ENCODE data around the gene TCF4.

TCF4 gene

DNA sequence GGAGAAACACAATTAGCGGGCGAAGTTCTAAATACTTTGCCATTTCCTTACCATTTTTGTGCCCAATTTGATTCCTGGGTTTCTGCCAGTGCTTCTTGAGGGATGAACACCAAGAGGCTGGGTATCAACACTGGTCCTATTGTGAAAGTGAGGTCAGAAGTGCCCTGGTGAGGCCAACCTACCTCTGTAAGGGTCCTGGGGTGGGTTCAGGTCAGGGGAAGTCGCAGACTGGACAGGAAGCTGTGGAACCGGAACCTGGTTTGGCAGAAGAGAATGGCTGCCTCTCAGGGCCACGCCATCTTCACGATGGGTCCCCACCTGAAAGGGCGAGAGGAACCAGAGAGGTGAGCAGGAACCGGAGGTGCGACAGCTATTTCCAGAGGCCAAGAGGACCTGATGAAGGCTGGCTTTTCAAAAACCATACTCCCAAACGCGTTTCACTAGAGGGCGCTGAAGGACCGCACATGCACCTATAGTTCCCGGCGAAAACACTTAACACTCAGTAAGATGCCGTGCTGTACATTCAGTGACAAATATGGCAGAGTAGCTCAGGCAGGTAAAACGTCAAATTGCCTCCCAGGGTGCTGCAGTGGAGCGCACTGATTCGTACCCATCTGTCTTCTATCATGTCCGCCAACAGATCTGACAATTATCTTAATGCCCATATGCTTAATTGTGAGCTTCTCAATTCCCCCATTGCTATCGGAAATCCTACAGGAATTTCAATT is 353.5 kb downstream of the TCF4 start:
- peak; percentile 57 for DNase-seq (ENCODE audit: low read depth)

DNA sequence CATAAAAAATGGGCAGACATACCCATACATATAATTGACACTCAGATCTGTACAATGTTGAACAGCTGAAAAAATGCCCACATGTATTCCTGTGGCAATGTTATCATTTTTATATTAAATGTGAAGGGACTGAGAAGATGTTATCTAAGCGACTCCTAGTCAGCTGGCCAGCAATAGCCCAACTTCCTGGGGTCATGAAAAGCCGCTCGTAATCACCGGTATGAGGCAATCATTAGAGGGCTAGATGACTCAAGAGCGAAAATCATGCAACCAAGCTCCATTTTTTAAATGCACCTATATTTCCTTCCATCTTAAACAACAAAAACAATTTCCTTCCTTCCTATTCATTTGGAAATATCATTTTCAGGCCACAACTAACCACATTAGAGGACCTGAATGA is 354.1 kb downstream of the TCF4 start:
- DNase-seq (ENCODE audit: low read depth) = no peak

DNA sequence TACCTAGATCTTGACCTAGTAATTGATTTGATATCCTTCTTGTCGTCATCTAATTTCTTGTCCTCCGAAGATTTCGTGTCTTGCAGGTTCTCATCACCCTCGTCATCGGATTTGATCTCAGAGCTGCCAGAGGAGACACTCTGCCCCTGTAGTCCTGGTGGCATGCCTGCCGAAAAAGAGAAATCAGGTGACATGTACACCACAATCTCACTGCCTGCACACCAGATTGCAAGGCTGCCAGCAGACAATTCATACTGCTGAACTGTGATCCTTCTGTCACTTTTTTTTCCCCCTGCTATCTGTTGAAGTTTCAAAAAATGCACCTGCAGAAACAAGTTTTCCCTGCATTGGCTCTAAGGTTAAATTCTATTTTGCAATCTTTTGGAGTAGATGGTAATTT is 355.5 kb downstream of the TCF4 start:
- no peak for DNase-seq (ENCODE audit: low read depth)

DNA sequence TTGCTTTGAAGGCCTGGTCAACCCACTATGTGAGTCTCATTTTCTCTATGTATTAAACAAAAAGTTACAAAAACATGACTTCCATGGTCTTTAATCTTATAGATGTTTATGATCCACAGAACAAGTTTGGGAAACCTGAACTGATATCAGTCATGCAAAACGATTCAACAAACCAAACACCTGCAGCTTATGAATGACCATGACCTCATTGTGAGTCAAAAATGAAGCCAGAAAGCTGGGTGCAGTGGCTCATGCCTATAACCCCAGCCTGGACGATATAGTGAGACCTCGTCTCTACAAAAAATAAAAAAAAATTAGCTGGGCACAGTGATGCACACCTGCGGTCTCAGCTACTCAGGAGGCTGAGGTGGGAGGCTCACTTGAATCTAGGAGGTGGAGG is 358.3 kb downstream of the TCF4 start:
- DNase-seq (ENCODE audit: low read depth) = no peak

DNA sequence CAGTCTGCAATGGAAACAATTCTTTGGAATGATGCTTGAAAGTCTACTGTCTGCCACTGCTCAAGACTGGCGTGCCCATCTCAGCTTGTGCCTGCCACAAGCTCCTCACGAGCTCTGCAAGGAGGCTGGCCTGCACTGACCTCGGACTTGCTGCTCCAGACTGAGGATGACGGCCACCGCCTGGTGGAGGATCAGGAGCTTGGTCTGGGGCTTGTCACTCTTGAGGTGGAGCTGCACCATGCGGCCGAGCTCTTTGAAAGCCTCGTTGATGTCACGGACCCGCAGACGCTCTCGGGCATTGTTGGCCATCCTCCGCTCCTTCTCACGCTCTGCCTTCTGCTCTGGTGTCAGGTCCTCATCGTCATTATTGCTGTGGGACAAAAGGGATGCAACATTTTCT is 359.3 kb downstream of the TCF4 start:
- DNase-seq (ENCODE audit: low read depth) = no peak

DNA sequence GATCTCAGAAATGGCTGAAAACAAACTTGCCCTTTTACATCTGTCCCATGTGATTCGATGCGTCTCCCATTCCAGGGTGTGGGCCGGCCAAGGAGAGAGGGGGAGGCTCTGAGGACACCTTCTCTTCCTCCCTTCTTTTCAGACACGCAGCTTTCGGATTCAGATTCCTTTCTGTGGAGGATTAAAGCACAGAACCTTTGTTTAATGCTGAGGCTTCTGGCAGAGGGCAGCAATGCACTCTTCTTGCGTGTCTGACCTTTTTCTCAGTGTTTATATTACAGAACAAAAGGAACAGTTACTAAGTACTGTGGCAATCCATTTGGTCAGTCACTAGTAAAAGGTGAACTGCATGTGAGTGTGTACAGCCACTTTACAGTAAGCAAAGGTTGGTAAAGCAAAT is 359.8 kb downstream of the TCF4 start:
- DNase-seq (ENCODE audit: low read depth) = no peak

DNA sequence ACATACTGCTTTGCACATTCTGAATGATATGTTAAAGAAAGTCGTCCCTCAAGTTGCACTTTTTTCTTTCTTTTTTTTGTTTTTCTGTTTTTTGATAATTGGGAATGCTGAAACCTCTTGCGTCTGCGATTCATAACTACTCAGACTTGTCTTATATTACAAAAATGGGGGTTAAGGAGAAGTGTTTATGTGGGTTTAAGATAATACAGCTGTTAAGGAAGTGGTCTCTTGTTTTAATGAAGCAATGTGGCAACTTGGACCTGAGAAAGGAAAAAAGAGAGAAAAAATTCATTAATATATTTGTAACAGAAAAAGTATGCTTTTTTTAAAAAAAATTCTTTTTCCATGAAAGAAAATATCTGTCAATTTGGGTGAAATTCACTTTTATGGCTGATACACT is 360.2 kb downstream of the TCF4 start:
- no peak for DNase-seq (ENCODE audit: low read depth)

DNA sequence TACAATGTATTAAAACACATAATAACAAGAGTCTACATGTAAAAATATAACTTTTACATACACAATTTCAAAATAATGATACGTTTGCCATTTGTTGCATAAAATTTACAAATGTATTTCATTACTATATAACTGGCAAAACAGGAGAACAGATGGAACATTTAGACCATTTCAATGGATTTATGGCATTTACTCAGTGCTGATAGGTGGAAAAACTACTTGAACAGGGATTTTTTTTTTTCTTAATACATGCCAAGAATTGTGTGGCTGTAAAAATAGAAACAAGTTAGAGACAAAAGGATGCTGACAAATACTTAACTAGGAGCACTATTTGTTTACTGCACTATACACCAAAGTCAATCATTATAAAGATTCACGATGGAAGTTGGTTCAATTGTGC is 361.9 kb downstream of the TCF4 start:
- no peak for DNase-seq (ENCODE audit: low read depth)

DNA sequence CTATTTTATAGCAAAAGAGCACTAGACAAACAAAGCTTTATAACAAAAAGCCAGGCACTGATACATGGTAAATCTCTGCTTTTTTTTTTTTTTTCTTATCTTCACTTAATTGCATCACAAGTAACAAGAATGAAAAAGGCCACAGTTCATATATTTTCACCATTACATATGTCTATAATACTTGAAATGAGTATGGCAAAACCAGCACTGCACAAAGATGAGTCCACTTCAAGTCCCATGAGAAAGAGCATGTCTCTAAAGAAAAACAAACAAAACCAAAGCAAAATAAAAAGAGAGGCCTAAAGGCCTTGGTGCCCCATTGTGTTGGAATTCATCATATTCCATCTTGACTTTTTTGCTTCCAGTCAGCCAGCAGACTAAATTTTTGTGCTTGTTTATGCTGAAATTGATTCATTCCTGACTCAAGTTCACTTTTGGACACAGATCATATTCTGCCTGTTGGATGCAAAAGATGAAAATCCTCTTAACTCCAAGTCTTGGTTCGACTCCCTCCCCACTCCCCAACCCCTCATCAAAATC is 363.8 kb downstream of the TCF4 start:
- no peak for DNase-seq (ENCODE audit: low read depth)

DNA sequence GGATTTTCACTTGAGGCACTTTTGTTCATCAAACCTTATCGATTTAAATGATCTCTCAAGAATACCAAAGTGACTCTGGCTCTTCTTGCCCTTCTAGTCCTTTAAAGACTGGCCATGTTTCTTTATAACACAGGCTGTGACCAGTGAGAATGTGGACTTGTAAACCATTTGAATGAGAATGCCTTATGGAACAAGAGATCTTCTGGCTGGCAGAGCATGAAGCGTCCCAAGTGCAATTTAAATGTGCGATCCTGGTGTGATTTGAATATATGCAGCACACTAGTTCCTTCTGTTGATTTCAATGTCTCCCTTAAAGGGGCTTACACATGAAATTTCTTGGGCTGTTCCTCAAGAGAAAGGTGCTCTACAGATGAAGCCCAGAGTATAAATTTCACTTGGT is 366.4 kb downstream of the TCF4 start:
- DNase-seq (ENCODE audit: low read depth) = no peak

DNA sequence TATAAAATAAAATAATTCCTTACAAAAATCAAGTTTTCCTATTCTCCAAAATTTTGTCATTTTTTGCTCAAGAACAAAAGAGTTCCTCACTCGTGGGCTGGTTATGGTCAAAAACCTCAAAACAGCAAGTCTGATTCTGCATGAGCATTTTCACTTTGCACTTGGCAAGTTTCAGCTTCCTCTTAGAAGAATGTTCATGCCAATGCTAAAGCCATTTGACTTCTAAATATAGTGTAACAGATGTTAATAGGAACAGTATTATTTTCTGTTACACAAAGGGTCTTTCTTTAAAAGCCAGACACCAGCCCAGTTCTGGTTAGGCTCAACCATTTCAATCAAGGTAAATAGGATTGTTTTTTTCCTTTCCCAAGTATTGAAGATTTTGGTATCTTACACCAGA is 367.5 kb downstream of the TCF4 start:
- no peak for DNase-seq (ENCODE audit: low read depth)

DNA sequence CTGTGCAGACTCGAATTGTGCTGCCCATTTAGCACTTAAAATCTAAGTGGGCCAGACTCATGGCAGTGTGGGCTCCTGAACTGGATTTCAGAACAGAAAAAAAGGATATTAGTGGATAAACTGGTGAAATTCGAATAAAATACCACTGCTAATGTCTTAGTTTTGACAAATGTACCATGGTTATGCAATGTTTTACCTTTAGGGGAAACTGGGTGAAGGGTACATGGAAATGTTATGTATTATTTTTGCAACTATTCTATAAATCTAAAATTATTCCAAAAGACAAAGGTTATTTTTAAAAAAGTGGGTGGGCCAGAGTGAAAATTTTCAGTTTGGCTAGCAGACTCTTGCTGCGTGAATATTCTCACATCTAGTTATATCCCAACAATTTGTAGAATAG is 368.2 kb downstream of the TCF4 start:
- no peak for DNase-seq (ENCODE audit: low read depth)

DNA sequence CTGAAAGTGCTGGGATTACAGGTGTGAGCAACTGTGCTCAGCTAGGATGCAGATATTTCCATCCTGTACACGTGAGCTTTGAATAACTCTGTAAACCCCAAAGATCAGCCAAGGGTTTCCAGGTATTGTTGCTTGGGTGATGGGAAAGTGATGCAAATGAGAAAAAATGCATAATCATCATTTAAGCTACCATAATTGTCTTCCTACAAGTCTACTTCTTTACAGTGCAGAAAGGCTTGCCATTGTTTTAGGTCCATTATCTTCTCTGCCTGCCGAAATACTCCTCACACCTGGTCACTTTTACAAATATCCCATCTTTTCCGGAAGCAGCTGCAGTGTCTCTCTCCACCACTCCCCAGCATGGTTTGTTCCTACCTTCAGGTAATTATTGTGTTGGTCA is 368.9 kb downstream of the TCF4 start:
- DNase-seq (ENCODE audit: low read depth) = no peak

DNA sequence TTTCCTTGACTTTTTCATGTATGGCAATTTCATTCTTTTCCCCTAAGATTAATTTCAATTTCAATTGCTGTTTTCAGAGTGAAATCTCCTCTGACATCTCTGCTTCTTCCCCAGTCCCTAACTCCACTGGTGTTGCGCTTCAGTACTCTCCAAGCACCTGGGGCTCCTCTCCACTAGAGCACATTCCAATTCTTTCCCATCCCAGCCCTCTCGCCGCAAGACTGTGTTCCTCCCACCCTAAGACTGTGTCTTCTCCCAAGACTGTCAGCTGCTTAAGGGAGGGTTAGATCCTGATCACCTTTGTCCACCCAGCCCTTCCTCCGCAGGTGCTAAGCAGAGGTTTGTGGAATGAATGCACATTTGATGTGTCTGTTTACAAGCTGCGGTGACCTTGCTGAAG is 373.0 kb downstream of the TCF4 start:
- DNase-seq (ENCODE audit: low read depth) = no peak

DNA sequence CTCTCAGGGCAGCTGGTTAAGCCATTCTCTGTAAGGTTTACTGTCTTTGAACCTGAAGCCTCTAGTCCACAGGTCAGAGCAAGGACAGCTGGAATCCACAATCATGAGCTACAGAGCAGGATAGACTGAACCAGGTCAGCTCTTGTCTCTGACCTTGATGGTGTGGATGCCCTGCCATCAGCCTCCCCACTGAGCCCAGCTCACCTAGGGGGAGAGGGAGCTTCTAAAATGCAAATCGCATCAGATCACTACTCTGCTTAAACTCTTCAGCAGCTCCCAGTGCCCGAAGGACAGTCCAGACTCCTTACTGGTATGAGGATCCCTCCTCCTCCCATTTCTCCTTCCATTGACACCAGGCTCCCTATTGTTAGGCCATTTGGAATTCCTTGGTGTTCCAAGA is 373.5 kb downstream of the TCF4 start:
- no peak for DNase-seq (ENCODE audit: low read depth)

DNA sequence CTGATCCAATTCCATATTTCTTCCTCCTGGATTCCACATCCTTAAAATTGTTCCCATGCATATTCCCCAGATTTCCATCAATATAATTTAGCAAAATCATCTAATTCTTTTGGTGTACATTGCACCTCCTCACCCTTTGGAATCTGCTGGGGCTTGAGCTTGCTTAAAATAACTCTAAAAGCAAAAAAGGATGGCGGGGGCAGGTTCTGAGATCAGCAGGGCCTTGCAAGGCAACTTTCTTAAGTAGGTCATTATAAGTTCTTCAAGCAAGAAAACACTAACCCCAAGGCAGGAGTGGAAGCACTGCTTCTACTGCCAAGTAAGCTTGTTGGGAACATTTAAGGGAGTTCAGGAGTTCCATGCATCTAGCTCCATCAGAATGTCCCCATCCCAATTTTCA is 374.4 kb downstream of the TCF4 start:
- no peak for DNase-seq (ENCODE audit: low read depth)

DNA sequence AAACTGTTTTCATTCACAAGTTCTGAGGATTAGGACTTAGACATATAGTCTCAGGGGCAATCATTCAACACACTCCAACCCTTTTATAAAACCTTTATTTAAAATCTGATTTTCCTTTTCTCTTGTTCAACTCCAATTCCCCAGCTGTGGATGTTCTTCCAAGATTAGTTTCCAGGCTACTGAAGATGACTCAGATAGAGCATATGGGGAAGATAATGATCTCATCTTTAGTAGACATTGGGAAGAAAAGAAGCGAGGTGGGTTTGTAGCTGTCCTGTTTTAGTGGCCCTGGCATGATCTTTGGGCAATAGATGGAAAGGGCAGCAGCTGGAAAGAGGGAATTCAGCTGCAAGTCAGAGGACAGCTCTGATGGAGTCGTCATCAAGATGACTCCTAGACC is 381.1 kb downstream of the TCF4 start:
- no peak for DNase-seq (ENCODE audit: low read depth)

DNA sequence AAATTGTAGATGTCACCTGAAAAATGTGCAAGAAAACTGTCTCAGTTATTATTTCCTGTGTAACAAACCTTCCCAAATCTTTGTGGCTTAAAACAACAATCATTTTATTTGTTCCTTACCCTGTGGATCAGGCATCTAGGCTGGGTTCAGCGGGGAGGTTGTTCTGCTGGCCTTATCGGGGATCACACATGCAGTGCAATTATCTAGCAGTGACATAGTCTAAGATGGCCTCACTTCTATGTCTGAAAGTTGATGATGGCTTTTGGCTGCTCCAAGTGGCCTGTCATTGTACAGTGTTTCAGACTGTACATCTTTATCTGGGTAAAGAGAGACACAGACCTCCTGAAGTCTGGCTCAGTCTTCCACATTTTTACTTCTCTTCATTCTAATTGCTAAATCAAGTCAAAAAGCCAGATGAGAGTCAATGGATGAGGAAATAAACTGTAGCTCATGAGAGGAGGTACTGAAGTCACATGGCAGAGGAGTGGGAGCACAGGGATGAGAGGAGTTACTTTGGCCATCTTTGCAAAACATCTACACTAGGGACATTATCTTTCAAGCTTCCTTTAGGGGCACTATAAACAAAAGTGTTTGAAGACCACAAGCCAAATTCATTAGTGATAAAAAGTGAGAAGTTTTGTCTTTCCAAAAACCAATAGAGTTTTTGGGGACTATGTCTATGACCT is 385.6 kb downstream of the TCF4 start:
- no peak for DNase-seq (ENCODE audit: low read depth)

DNA sequence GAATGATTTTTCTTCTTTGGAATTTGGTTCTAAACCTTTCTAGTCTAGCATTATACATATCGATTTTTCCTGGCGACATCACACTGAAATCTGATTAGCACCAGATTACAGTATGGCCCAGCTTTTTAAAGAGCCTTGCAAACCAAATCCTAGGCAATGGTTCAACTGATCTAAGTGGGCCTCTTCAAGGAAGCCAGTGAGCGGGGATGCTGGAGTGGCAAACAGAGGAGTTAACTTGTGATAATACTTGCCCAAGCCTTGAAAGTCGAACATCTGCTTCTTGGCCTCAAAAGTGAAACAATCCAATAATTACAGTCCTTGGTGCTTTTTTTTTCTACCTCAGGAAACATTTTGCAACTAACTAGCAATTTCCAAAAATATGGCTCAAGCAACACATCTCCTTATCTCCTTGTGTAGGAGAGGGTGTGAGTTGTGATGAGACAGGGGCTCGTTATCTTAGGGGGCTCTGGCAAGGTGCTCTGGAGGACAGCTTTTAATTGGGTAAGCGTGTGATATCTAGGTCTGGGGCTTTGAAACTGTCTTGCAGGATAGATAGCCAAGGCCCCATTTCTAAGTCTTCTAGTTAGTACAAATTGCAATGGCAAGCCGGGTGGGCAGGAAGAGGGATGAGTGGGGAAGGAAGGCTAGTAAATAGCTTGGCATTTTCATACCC is 388.6 kb downstream of the TCF4 start:
- no peak for DNase-seq (ENCODE audit: low read depth)

DNA sequence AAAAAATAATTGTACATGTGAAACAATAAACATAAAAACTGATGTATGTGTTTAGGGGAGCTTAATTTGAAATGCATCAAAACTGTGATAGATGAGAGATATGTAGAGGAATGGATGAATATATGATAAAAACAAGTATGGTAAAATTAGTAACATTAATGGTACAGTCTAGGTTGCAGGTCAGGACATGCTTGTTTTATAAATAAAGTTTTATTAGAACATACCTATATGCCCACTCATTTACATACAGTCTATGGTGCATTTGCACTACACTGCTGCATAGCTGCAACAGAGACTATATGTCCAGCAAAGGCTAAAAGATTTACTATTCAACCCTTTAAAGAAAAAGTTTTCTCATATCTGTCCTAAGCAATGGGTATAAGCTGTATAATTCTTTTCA is 392.1 kb downstream of the TCF4 start:
- DNase-seq (ENCODE audit: low read depth) = no peak

DNA sequence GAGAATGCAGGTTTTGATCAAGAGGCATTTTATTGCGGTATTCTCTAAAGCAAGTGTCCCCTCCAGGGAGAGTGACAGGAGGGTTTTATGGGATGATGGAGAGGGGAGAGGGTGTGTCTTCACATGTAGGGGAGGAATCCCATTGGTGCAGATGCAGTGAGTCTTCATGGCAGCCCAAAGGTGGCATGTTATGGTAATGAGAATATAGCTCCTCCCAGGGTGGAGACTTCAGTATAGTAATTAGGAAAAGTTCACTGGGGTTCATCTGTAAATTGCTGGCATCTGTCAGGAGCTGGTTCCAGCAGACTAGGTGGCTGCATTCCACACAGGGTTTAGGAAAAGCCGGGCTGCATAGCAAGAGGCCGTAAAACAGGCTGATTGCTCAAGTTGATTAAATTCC is 398.0 kb downstream of the TCF4 start:
- no peak for DNase-seq (ENCODE audit: low read depth)

DNA sequence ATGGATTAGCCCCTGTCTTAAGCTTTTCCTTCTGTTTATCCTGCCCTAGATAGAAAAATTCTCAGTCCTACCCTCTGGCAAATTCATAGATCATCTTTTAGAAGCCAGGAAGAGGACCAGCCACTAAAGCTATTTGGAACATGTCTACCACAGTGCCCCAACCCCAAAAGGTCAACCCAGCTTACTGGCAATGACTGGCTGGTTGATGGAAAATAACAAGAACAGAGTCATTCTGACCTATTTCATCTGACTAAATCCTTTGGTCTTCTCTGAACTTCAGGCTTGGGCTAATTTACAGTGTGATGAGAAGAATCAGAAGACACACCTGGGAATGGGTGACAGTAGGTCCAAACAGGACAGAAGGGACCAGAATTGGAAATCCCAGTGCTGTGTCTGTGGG is 401.4 kb downstream of the TCF4 start:
- no peak for DNase-seq (ENCODE audit: low read depth)

DNA sequence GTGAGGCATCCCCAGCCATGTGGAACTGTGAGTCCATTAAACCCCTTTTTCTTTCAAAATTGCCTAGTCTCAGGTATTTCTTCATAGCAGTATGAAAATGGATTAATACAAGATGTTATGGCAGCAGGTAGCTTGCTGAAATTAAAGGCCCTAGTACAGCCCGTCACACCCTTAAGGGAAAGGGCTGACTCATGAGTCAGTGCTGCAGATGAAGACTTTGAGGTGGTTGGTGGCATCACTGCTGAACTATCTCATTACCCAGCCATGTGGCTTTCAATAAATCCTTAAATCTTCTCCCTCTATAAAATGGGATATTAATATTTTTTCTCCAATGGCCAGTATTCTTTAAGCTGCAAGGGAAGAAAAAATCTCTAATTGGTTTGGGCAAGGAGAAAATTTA is 402.6 kb downstream of the TCF4 start:
- DNase-seq (ENCODE audit: low read depth) = no peak

Data from non-pigmented ciliary epithelial cell (primary cell).